Neural progenitor cell (in vitro differentiated cells): ENCODE data around the gene AUTS2.

Source experiments
- EZH2phosphoT487 ChIP-seq: fragments of 200-600 bp; sonication (generic); IDR thresholded peaks from 2 replicates; pipeline ENCODE4 v1.6.1; 2017; ENCODE audit warnings: antibody characterized with exemption
- TF ChIP-seq, protein P1 (sequence below): fragments of 200-600 bp; sonication (generic); IDR thresholded peaks from 2 replicates; pipeline ENCODE4 v1.5.1; 2017; ENCODE audit warnings: antibody characterized with exemption, mild to moderate bottlenecking

- TF ChIP-seq, protein P1, sequence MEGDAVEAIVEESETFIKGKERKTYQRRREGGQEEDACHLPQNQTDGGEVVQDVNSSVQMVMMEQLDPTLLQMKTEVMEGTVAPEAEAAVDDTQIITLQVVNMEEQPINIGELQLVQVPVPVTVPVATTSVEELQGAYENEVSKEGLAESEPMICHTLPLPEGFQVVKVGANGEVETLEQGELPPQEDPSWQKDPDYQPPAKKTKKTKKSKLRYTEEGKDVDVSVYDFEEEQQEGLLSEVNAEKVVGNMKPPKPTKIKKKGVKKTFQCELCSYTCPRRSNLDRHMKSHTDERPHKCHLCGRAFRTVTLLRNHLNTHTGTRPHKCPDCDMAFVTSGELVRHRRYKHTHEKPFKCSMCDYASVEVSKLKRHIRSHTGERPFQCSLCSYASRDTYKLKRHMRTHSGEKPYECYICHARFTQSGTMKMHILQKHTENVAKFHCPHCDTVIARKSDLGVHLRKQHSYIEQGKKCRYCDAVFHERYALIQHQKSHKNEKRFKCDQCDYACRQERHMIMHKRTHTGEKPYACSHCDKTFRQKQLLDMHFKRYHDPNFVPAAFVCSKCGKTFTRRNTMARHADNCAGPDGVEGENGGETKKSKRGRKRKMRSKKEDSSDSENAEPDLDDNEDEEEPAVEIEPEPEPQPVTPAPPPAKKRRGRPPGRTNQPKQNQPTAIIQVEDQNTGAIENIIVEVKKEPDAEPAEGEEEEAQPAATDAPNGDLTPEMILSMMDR: no peak
- no peak for TF ChIP-seq EZH2phosphoT487
Measured at GRCh38 chr7:70630818-70631457, 1032.7 kb downstream of the AUTS2 start.
